ENCODE data around the gene GARIN1A. TPM values are rescaled to one million over a fixed set of nuclear protein-coding genes. Genes with fewer than 3 reads are reported as not detected.

Gene GARIN1A
- total and polyA plus RNA-seq, 12 donors: 0.28 to 6.4 (median 2.3) TPM

- H3K4me1 ChIP-seq (replicated peaks in 1 of 2): no peaks in the 10 kb centered on the region
- no peak overlapping the region for H3K4me3 ChIP-seq
- no peaks in the 10 kb centered on the region for H3K27me3 ChIP-seq
- 19 to 41% (median 29%) methylated on average over 1 of the region's 1 CpG for WGBS, 4 donors
- DNase-seq: no peak
- intact Hi-C loops (cut with DNase I): loop anchor here in 1 of 2 donors (10.0 kb wide), 1 partner anchor 50 kb away; no protein-coding TSS in a partner anchor
- no peaks in the 10 kb centered on the region for H3K36me3 ChIP-seq (replicated peaks in 1 of 2)
- H3K27ac ChIP-seq: no peak overlapping the region
- TF ChIP-seq POLR2A (IDR thresholded peaks at IDR 0.05) (no peak), CTCF (IDR thresholded peaks at IDR 0.05) (no peak)
- no peaks in the 10 kb centered on the region for H3K9me3 ChIP-seq (replicated peaks in 1 of 3)
These were observed 7.0 kb upstream of the GARIN1A start for GRCh38 chr7:128665057-128665456.

- Histone ChIP-seq H3K27ac (no peak overlapping the region), H3K9me3 (replicated peaks in 1 of 3) (no peaks in the 10 kb centered on the region), H3K36me3 (replicated peaks in 1 of 2) (no peaks in the 10 kb centered on the region), H3K27me3 (no peaks in the 10 kb centered on the region), H3K4me3 (no peak overlapping the region), H3K4me1 (replicated peaks in 1 of 2) (no peaks in the 10 kb centered on the region)
- intact Hi-C loops (cut with DNase I): loop anchor here in 1 of 2 donors (10.0 kb wide), 1 partner anchor 51 kb away; no protein-coding TSS in a partner anchor
- DNase-seq: peak in 1 of 7 donors; percentile 36
- 72 to 90% (median 78%) methylated on average over 3 to 8 of the region's 8 CpGs for WGBS, 4 donors
- no peak for TF ChIP-seq POLR2A (IDR thresholded peaks at IDR 0.05)
- TF ChIP-seq CTCF (IDR thresholded peaks at IDR 0.05): peak in 4 of 6 experiments; percentile 20 to 34 (median 30)
These were observed 5.9 kb upstream of the GARIN1A start for GRCh38 chr7:128666200-128666599.

GRCh38 chr7:128672927-128673517, 930 bp downstream of the GARIN1A start:
- TF ChIP-seq CTCF (IDR thresholded peaks at IDR 0.05) (peak in 3 of 6 experiments; percentile 23 to 32 (median 25)), POLR2A (IDR thresholded peaks at IDR 0.05) (no peak)
- DNase-seq: peak in 3 of 7 donors; percentile 16 to 26 (median 20)
- intact Hi-C loops (cut with DNase I): no loop called here
- no peak overlapping the region for H3K27ac ChIP-seq
- no peak overlapping the region for H3K4me3 ChIP-seq
- H3K9me3 ChIP-seq (replicated peaks in 1 of 3): no peaks in the 10 kb centered on the region
- 10 to 23% (median 16%) methylated on average over 6 to 7 of the region's 7 CpGs for WGBS, 4 donors
- H3K4me1 ChIP-seq (replicated peaks in 1 of 2): no peaks in the 10 kb centered on the region
- no peaks in the 10 kb centered on the region for H3K36me3 ChIP-seq (replicated peaks in 1 of 2)
- no peaks in the 10 kb centered on the region for H3K27me3 ChIP-seq

GRCh38 chr7:128673571-128673970, 1.5 kb downstream of the GARIN1A start:
- TF ChIP-seq POLR2A (IDR thresholded peaks at IDR 0.05) (no peak), CTCF (IDR thresholded peaks at IDR 0.05) (no peak)
- intact Hi-C loops (cut with DNase I): no loop called here
- Histone ChIP-seq H3K9me3 (replicated peaks in 1 of 3) (no peaks in the 10 kb centered on the region), H3K36me3 (replicated peaks in 1 of 2) (no peaks in the 10 kb centered on the region), H3K4me1 (replicated peaks in 1 of 2) (no peaks in the 10 kb centered on the region), H3K27me3 (no peaks in the 10 kb centered on the region), H3K27ac (no peak overlapping the region), H3K4me3 (no peak overlapping the region)
- DNase-seq: peak in 1 of 7 donors; percentile 21
- WGBS, 4 donors: 75 to 92% (median 84%) methylated on average over 6 of the region's 6 CpGs

All from adrenal gland (tissue), 12 donors.